ENCODE data around the gene FASTKD1.

FASTKD1 gene

GRCh38 chr2:169509955-169510354 lies 63.7 kb downstream of the FASTKD1 start:
- no peak for DNase-seq (ENCODE audit: low read depth in 1 of 2, low spot score in 1 of 2)

DNA sequence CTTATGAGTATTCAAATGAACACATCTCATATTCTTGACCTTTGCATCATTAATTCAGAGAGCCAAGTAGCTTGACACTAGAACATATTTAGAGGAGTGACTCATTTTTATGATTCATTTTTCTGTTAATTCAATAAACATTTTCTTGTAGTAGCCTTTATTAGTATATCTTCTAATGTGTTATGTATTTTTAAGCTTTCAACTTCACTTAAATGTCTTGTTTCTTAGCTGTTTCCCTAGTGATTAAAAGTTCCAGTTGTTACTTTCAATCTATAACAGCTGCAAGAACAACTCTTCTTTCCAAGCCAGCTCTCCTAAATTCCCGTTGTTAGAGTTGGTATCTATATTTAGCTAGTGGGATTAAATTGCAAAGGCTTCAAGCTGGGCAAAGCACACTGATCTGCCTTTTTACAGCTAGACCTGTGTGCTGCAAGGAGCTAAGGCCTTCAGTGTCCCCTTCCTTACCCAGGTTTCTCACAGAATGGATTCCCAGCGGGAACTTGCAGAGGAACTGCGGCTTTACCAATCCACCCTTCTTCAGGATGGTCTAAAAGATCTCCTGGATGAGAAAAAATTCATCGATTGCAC lies 64.3 kb downstream of the FASTKD1 start, which contains the start of gene KLHL41:
Gene KLHL41, plus strand, starts transcription at position 405 of the 588 bp plus-strand sequence. Its CDS starts 77 bp downstream, at position 482.
- DNase-seq (ENCODE audit: low read depth in 1 of 2, low spot score in 1 of 2), result no peak

DNA sequence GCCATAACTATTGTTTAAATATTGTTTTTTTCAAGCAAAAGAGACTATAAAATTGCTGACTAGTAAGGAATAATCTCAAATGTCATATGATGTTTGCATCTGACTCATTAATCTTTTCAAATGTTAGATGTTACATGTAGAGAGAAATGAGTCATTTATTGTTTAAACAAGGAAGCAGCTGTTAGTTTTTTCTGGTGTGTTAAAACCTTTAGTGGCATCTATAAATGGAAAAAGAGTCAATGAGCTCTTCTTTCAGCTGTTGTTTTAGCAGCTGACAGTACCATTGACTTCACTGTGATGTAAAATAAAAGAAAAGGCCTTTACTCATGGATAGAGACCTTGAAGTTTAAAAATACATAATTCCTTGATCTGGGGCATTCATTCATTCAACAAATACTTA lies 66.0 kb downstream of the FASTKD1 start:
- DNase-seq (ENCODE audit: low read depth in 1 of 2, low spot score in 1 of 2), result no peak

- DNase-seq (ENCODE audit: low read depth in 1 of 2, low spot score in 1 of 2), result no peak
These were observed 69.0 kb downstream of the FASTKD1 start for GRCh38 chr2:169504651-169505050.

GRCh38 chr2:169495310-169495928 lies 78.2 kb downstream of the FASTKD1 start:
- no peak for DNase-seq (ENCODE audit: low read depth in 1 of 2, low spot score in 1 of 2)

DNA sequence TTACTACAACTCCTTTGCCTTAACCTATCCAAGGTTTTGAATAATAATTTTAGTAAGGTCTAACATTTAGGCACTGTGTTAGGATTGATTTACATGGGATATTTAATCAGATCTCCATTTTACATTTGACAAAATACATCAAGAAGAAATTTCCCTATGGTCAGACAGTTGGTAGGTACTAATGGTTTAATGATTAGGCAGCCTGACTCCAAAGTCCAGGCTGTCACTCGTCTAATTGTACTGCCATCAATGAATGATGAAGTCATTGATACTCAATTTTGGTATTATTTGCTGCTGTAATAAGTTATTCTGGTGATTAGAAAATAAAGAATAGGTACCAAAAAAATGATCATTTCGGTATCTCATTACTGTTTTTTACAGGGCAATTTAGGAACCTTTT lies 80.3 kb downstream of the FASTKD1 start:
- DNase-seq (ENCODE audit: low read depth in 1 of 2, low spot score in 1 of 2), result no peak

DNA sequence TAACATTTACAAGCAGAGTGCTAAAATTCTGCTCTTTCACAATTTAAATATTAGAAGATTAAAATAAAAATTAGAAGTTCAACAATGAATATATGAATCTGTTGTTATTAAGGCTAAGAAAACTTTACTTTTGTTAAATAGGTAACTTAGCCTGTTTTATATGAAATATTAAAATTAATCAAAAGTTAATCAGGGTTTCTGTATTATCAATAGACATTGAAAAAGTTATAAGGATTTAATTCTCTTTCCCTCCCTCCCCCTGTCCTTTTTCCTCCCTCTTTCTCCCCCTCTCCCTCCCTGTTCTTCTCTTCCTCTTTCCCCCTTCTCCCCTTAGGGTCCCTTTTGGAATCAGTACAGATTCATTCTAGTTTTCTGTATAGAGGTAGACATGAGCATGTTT lies 82.3 kb downstream of the FASTKD1 start:
- no peak for DNase-seq (ENCODE audit: low read depth in 1 of 2, low spot score in 1 of 2)

DNA sequence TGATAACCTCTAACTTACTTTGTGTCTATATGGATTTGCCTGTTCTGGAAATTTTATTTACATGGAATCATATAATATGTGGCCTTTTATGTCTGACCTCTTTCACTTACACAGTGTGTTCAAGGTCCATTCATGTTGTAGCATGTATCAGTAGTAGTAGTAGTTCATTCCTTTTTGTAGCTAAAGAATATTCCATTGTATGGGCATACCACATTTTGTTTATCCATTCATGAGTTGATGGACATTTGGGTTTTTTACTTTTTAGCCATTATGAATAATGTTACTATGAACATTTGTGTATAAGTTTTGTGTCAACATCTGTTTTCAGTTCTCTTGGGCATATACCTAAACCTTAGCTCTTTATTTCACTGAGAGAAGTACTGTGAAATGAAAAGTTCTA lies 82.8 kb downstream of the FASTKD1 start:
- no peak for DNase-seq (ENCODE audit: low read depth in 1 of 2, low spot score in 1 of 2)

- DNase-seq (ENCODE audit: low read depth in 1 of 2, low spot score in 1 of 2), result no peak
These were observed 87.2 kb downstream of the FASTKD1 start for GRCh38 chr2:169486487-169486886.

- no peak for DNase-seq (ENCODE audit: low read depth in 1 of 2, low spot score in 1 of 2)
These were observed 88.0 kb downstream of the FASTKD1 start for GRCh38 chr2:169485650-169486138.

- no peak for DNase-seq (ENCODE audit: low read depth in 1 of 2, low spot score in 1 of 2)
These were observed 93.6 kb downstream of the FASTKD1 start for GRCh38 chr2:169480079-169480465.

Measured in activated T-helper 1 cell treated with anti-CD3 and anti-CD28 coated beads, Interleukin-2, amount 50 U/mL, for 16 hours (primary cell).